Measurements from ENCODE around the gene GTPBP3. TPM values are rescaled to one million over a fixed set of nuclear protein-coding genes. Genes with fewer than 3 reads are reported as not detected.

The GTPBP3 gene
- total and polyA plus RNA-seq, 2 of the 13 experiments (the other 11 are each of a cell fraction or from before 2014, with no cell fraction given) = 17.5 to 30.0 TPM

GRCh38 chr19:17334414-17335409, 2.6 kb upstream of the GTPBP3 start, which contains the start of gene ANO8 (continued):
- peak; percentile 86; the same call in 1 of the 2 replicates for TF ChIP-seq NFKB2 (CRISPR knock-in tag; IDR thresholded peaks at IDR 0.05; ENCODE audit: borderline replicate concordance)
- TF ChIP-seq THAP11 (CRISPR knock-in tag; IDR thresholded peaks at IDR 0.05) = peak; percentile 86
- TF ChIP-seq CAMTA2 (CRISPR knock-in tag; IDR thresholded peaks at IDR 0.05; ENCODE audit: borderline replicate concordance) = peak; percentile 67; the same call in 1 of the 2 replicates
- 0 out of 2 replicates have a peak, but pooled peaks have one; percentile 51 for TF ChIP-seq ZNF317 (CRISPR knock-in tag; IDR thresholded peaks at IDR 0.05)
- no peak for TF ChIP-seq SCMH1 (CRISPR knock-in tag; IDR thresholded peaks at IDR 0.05; ENCODE audit: borderline replicate concordance)
- TF ChIP-seq SIN3A (IDR thresholded peaks at IDR 0.05; ENCODE audit: borderline replicate concordance, low read depth, low read length) = peak; percentile 78
- 0 out of 2 replicates have a peak, but pooled peaks have one; percentile 13 for TF ChIP-seq ARID3A (IDR thresholded peaks at IDR 0.05; ENCODE audit: low read depth, low read length)
- TF ChIP-seq SMARCC2 (IDR thresholded peaks at IDR 0.05) = no peak
- TF ChIP-seq GATAD1 (CRISPR knock-in tag; IDR thresholded peaks at IDR 0.05) = peak; percentile 68
- TF ChIP-seq HCFC1 (IDR thresholded peaks at IDR 0.05; ENCODE audit: low read depth, low read length) = no peak
- peak; percentile 32; the same call in 1 of the 2 replicates for TF ChIP-seq FOXK2 (IDR thresholded peaks at IDR 0.05)
- no peak for TF ChIP-seq ZFP36L2 (CRISPR knock-in tag; IDR thresholded peaks at IDR 0.05)
- TF ChIP-seq HDAC1 (CRISPR knock-in tag; IDR thresholded peaks at IDR 0.05) = peak; percentile 58; the same call in 1 of the 2 replicates
- TF ChIP-seq BORCS8-MEF2B (CRISPR knock-in tag; IDR thresholded peaks at IDR 0.05) = peak; percentile 45; the same call in 1 of the 2 replicates
- peak; percentile 19; the same call in 1 of the 2 replicates for TF ChIP-seq ZHX1 (CRISPR knock-in tag; IDR thresholded peaks at IDR 0.05; ENCODE audit: low read depth)
- peak; percentile 27; the same call in 1 of the 2 replicates for TF ChIP-seq MEIS1 (CRISPR knock-in tag; IDR thresholded peaks at IDR 0.05; ENCODE audit: borderline replicate concordance)
- TF ChIP-seq ZNF441 (CRISPR knock-in tag; IDR thresholded peaks at IDR 0.05; ENCODE audit: borderline replicate concordance) = peak; percentile 51; the same call in 1 of the 2 replicates
- TF ChIP-seq GABPB1 (CRISPR knock-in tag; IDR thresholded peaks at IDR 0.05) = peak; percentile 82
- TF ChIP-seq REPIN1 (CRISPR knock-in tag; IDR thresholded peaks at IDR 0.05; ENCODE audit: borderline replicate concordance, low read depth) = peak; percentile 79
- peak; percentile 50; the same call in 1 of the 2 replicates for TF ChIP-seq ZNF274 (CRISPR knock-in tag; IDR thresholded peaks at IDR 0.05)
- TF ChIP-seq SAFB2 (CRISPR knock-in tag; IDR thresholded peaks at IDR 0.05; ENCODE audit: borderline replicate concordance, low read depth) = peak; percentile 90; the same call in 1 of the 2 replicates
- TF ChIP-seq KDM2A (CRISPR knock-in tag; IDR thresholded peaks at IDR 0.05; ENCODE audit: borderline replicate concordance, low read depth) = peak; percentile 91
- TF ChIP-seq ZNF24 (IDR thresholded peaks at IDR 0.05) = 0 out of 2 replicates have a peak, but pooled peaks have one; percentile 17
- no peak for TF ChIP-seq MZF1 (CRISPR knock-in tag; IDR thresholded peaks at IDR 0.05; ENCODE audit: borderline replicate concordance)
- peak; percentile 55; the same call in 1 of the 2 replicates for TF ChIP-seq ZNF674 (CRISPR knock-in tag; IDR thresholded peaks at IDR 0.05; ENCODE audit: low read depth)
- peak; percentile 69 for TF ChIP-seq AGO2 (optimal IDR thresholded peaks at IDR 0.05; ENCODE audit: low read depth, low read length)
